Measurements from ENCODE around the gene IGFL4. TPM values are rescaled to one million over a fixed set of nuclear protein-coding genes. Genes with fewer than 3 reads are reported as not detected.

IGFL4 gene
- polyA plus RNA-seq, 3 donors: 0.02 TPM; not detected in 2

DNA sequence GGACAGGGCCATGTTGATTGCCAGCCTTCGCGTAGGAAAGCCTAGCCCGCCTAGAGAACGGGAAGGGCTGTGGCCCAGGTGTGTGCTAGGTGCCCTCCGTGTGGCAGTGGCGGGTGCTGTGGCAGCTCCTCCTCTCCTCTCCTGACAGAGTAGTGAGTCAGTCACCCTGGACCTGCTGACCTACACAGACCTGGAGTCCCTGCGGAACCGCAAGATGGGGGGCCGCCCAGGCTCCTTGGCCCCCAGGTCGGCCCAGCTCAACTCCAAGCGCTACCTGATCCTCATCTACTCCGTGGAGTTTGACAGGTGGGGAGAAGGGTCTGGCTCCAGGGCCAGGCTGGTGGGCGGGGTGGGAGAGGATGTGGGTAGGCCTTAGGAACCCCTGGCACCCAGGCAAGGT is 34.4 kb downstream of the IGFL4 start:
- no peak overlapping the region for H3K27ac ChIP-seq (ENCODE audit: low read depth, low read length)
- 94 to 97% (median 96%) methylated on average over 13 of the region's 13 CpGs for WGBS, 3 donors

DNA sequence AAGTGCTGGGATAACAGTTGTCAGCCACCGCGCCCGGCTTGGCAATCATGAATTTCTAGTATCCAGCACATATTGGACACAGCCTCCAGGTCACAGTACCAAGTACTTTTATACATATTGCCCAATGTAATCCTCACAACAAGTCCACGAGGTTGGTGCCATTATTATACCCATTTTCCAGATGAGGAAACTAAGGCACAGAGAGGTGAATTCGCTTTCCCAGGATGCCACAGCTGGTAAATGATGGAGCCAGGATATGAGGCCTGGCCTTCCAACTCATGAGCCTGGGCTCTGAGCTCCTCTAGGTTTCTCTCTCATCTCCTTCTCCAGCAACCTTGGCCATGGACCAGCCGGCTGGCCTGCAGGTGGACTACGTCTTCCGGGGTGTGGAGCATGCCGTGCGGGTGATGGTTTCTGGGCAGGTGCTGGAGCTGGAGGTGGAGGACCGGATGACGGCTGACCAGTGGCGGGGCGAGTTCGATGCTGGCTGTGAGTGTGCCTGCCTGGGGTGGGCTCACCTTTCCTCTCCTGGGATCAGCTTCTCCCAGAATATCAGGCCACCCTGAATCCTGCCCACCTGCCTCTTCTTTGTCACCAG is 38.0 kb downstream of the IGFL4 start:
- 94 to 95% (median 95%) methylated on average over 14 to 15 of the region's 15 CpGs for WGBS, 3 donors
- H3K27ac ChIP-seq (ENCODE audit: low read depth, low read length): no peak overlapping the region

DNA sequence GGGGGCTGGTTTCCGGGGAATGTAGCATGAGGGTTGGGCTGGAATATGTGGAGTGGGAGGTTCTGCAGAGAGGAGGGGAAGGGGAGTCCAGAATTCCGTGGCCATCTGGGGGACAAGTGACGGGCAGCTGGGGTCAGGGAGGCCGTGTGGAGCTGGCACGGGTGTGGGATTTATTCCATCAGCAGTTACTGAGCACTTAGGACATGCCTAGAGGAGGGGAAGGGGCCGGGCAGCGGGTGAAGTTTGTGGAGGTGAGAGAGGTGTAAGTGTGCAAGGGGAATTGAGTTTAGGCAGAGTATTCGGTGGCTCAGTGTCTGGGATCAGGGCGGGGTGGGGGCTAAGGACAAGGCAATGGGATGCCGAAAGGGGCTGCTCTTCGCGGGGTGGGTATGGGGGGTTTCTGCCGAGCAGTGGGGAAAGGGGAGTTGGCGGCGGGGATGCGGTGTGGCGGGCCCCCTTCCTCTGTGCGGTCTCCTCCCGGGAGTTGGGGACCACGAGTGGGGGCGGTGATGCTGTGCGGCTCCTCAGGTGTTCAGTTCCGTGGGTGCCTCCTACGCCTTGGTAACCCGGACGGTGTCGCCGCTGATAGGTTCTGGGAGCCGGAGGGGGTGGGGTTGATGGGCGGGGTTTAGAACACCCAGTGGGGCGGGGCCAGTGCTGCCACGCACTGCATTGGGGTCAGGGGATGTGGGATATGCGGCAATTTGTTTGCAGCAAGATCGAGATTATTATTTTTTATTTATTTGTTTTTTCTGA is 40.1 kb downstream of the IGFL4 start:
- no peak overlapping the region for H3K27ac ChIP-seq (ENCODE audit: low read depth, low read length)
- WGBS, 3 donors: 7 to 8% (median 7%) methylated on average over 31 to 34 of the region's 34 CpGs

DNA sequence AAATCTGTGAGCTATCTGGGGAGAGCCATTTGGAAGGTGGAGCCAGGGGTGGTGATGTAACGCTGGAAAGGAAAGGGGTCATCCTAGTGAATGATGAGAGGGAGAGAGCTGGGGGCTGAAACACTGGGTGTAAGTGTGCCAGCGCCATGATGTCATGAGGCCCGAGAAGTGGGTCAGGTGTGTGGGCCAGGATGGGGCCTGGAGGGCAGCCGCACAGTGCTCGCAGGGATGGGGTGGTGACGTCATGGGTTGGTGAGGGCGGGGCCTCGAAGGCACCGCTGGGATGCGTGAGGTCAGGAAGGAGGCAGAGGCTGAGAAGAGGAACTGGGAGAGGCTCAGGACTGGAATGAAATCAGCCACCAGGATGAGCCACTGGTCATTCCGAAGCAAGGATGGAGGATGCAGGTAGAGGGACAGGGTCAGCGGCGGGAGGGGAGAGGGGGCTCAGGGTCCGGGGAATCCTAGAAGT is 41.1 kb downstream of the IGFL4 start:
- no peak overlapping the region for H3K27ac ChIP-seq (ENCODE audit: low read depth, low read length)
- 14 to 20% (median 20%) methylated on average over 13 to 14 of the region's 14 CpGs for WGBS, 3 donors

DNA sequence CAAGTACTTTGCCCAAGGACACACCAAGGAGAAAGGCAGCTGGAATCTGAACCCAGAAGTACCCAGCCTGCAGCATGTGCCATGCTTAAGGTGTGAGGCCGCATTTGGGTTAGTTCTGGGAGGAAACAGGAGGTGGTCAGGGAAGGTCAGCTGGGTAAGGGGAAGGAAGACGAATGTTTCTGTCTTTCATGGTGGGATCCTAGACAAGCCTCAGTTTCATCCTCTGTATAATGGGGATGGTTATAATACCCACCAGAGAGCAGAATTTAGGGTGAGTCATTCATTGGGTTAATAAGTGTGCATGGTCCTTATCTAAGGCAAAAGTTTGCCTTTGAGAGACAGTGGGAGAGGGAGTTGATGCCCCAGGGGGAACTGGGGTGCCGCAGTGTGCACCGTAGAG is 42.0 kb downstream of the IGFL4 start:
- 91 to 93% (median 93%) methylated on average over 4 of the region's 4 CpGs for WGBS, 3 donors
- no peak overlapping the region for H3K27ac ChIP-seq (ENCODE audit: low read depth, low read length)

DNA sequence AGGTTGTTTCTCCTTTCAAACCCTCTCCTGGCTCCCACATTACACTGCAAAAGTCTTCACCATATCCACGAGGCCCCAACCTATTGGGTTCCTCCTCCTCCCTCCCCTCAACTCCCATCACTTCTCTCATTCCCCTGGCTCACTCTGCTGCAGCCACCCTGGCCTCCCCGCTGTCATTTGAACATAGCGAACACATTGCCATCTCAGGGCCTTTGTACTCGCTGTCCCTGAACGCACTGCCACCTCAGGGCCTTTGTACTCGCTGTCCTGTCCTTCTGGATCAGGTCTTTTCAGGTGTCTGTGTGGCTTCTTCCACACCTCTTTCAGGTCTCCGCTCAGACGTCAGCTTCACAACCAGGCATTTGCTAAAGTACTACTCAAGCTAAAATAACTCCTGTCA is 43.9 kb downstream of the IGFL4 start:
- 83 to 93% (median 86%) methylated on average over 8 of the region's 8 CpGs for WGBS, 3 donors
- no peak overlapping the region for H3K27ac ChIP-seq (ENCODE audit: low read depth, low read length)

DNA sequence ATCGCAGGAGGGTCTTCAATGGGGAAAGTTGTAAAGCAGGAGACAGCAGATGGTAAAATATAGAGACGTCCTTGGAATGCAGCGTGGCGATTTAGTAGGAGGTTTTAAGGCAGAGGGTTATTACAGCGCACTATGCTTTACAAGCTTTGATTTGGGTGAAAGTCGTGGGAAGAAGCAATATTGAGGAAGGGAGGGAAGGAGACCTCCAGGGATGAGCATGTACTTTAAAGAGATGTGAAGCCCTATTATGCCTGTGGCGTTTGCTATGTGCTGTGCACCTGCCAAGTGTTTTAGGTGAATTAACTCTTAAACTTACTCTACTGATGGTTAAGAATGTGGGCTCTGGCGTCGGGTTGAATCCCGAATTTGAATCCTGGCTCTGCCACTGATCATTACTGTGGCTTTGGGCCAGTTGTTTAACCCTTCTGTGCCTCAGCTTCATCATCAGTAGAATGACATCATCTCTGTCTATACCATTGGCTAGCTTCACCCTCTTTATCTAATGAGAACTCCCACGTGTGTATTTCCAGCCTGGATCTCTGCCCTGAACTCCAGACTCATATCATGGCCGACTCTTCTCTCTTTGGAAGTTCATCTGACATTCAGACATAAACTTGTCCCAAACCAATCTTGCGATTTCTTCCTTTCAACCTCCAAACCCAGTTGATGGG is 45.0 kb downstream of the IGFL4 start:
- WGBS, 3 donors: 9 to 18% (median 15%) methylated on average over 13 of the region's 13 CpGs
- H3K27ac ChIP-seq (ENCODE audit: low read depth, low read length): no peak overlapping the region

DNA sequence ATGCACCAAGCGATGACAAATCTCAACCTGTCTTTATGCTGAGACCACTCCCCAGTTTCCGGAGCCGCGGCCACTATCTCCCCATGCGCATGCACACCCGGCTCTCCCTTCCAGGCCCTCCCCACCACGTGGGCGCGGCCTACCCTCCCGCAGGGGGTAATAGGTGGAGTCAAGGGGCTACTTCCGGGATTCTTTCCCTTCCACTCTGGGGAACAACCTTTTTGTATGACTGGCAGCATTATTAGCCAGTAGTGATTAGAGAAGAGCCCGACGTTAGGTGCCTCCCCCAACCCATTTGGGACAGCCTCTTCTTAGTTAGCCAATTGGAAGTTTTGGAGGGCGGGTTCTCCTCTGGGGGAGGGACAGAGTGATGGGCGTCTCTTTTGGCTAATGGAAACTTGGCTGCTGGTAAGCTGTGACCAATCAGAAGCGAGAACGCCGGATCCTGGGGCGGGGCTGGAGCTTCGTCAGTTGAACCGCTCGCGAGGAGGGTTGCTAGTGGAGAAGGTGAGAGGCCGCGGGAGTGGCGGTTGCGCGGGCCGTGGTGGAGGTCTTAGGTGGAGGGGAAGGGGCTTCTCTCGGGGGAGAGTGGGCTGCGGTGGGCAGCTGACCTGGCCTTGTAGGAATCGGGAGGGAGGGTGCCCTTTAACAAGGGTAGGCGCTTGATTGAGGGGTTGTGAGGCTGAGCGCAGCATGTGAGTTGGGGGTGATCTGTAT is 45.6 kb downstream of the IGFL4 start, which contains the start of gene CCDC61:
Gene CCDC61 (plus strand): TSS at position 470 of the 717 bp plus-strand sequence. CDS start 7,552 bp downstream, outside the sequence.
- H3K27ac ChIP-seq (ENCODE audit: low read depth, low read length): no peak within 1 kb of the TSS

DNA sequence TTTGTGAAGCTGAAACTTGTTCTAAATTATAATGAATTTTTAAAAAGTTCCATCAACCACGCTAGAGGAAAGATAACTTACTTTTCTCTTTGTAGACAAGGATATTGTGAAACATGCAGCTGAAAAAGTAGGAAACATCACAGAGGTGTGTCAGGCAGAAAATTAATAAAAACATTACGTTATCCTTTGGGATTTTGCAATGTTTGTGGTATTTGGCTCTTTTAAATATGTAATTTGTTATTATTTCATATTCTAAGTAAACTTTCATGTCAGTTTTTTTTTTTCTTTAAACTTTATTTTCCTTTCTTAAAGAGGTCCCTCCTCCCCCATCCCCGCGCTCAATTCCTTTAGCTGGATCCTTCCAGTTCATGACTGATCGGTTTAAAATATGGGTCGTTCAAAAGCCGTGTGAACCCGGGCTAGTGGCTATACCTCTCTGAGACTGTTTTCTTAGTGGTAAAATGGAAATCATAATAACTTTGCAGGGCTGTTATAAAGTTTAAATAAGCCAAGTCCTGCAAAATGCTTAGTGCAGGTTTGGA is 46.3 kb downstream of the IGFL4 start:
- no peak overlapping the region for H3K27ac ChIP-seq (ENCODE audit: low read depth, low read length)
- WGBS, 3 donors: 5 to 6% (median 5%) methylated on average over 8 of the region's 8 CpGs

More for the DNA sequence above, 45.6 kb downstream of the IGFL4 start, which contains the start of gene CCDC61:
- WGBS, 3 donors: 0% methylated on average over 34 of the region's 34 CpGs

DNA sequence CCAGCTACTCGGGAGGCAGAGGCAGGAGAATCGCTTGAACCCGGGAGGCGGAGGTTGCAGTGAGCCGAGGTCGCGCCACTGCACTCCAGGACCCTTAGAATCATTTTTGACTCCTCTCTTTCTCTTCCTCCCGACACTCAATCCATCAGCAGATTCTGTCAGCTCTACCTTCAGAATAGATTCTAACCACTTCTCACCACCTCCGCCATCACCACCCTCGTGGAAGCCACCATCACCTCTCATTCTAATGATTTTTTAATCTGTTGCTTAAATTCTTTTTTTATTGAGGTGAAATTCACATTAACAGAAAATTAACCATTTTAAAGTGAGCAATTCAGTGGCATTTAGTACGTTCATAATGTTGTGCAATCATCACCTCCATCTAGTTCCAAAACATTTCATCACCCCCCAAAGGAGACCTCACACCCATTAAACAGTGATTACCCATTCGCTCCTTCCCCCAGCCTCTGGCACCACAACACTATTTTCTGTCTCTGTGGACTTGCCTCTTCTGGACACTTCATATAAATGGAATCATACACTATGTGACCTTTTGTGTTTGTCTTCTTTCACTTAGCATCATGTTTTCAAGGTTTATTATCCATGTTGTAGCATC is 50.6 kb downstream of the IGFL4 start:
- 78 to 80% (median 79%) methylated on average over 12 of the region's 12 CpGs for WGBS, 3 donors
- no peak overlapping the region for H3K27ac ChIP-seq (ENCODE audit: low read depth, low read length)

Other genes starting within 250 kb of the IGFL4 start
- gene DMWD, start 248.2 kb downstream of the IGFL4 start, polyA plus RNA-seq: 10 to 100 TPM; 13.9 to 43.0 (median 35.8) TPM
- gene RSPH6A, start 225.7 kb downstream of the IGFL4 start, polyA plus RNA-seq: under 1 TPM in 1 of 3 donors, not detected in 2; 0.03 TPM
- gene SYMPK, start 177.9 kb downstream of the IGFL4 start, polyA plus RNA-seq: 10 to 100 TPM; 25.9 to 57.0 (median 36.8) TPM
- gene FOXA3, start 176.7 kb downstream of the IGFL4 start, polyA plus RNA-seq: 10 to 100 TPM in 1 of 3 donors, 1 to 10 TPM in 1, not detected in 1; 3.6 to 32.1 TPM
- gene IRF2BP1, start 154.9 kb downstream of the IGFL4 start, polyA plus RNA-seq: 10 to 100 TPM in 2 of 3 donors, 1 to 10 TPM in 1; 7.7 to 13.9 (median 10.0) TPM
- 1 to 10 TPM; 2.9 to 3.4 (median 3.4) TPM for gene MYPOP, start 138.4 kb downstream of the IGFL4 start, polyA plus RNA-seq
- not detected for gene NANOS2, start 126.2 kb downstream of the IGFL4 start, polyA plus RNA-seq
- 1 to 10 TPM in 2 of 3 donors, under 1 TPM in 1; 0.49 to 7.4 (median 2.8) TPM for gene NOVA2, start 67.1 kb downstream of the IGFL4 start, polyA plus RNA-seq
- gene CCDC61, start 45.5 kb downstream of the IGFL4 start, polyA plus RNA-seq: 1 to 10 TPM; 7.2 to 8.6 (median 7.8) TPM
- gene PGLYRP1, start 17.9 kb downstream of the IGFL4 start, polyA plus RNA-seq: 1 to 10 TPM in 2 of 3 donors, not detected in 1; 7.6 to 8.7 TPM
- not detected for gene IGFL3, start 83.7 kb upstream of the IGFL4 start, polyA plus RNA-seq
- gene IGFL2, start 107.2 kb upstream of the IGFL4 start, polyA plus RNA-seq: 1 to 10 TPM in 1 of 3 donors, under 1 TPM in 2; 0.09 to 1.1 (median 0.22) TPM
- gene IGFL1, start 188.7 kb upstream of the IGFL4 start, polyA plus RNA-seq: not detected